Measurements from ENCODE around the gene PIGZ. TPM values are rescaled to one million over a fixed set of nuclear protein-coding genes. Genes with fewer than 3 reads are reported as not detected.

PIGZ gene
- total and polyA plus RNA-seq, 4 donors: 2.3 to 9.0 (median 3.9) TPM

- no peak overlapping the region for H3K27ac ChIP-seq (ENCODE audit: low read depth in 1 of 2, low read length in 2 of 2)
Measured at GRCh38 chr3:197003461-197004385, 35.1 kb upstream of the PIGZ start.

GRCh38 chr3:197002701-197003454, 34.2 kb upstream of the PIGZ start:
- 1% methylated on average over 31 to 113 of the region's 113 CpGs for WGBS, 2 donors

More at GRCh38 chr3:197003461-197004385, 35.1 kb upstream of the PIGZ start:
- Histone ChIP-seq H3K36me3 (ENCODE audit: control insufficient read depth in 1 of 2, insufficient read depth in 2 of 2, low read length in 1 of 2) (no peaks in the 10 kb centered on the region), H3K4me3 (ENCODE audit: low read length in 2 of 2) (peak overlapping the region; percentile 51 to 84), H3K9me3 (ENCODE audit: control insufficient read depth, low read length) (no peaks in the 10 kb centered on the region), H3K4me1 (ENCODE audit: control insufficient read depth in 1 of 2, insufficient read depth in 2 of 2, low read length in 2 of 2) (no peaks in the 10 kb centered on the region), H3K27me3 (ENCODE audit: control insufficient read depth in 1 of 2, insufficient read depth in 2 of 2, low read length in 1 of 2) (no peaks in the 10 kb centered on the region)
- DNase-seq: peak; percentile 59 to 76
- no peak for ATAC-seq (ENCODE audit: low FRiP score)
- intact Hi-C loops (cut with DNase I): loop anchor here (2.0 to 10.0 kb wide), 3 partner anchors 27 to 183 kb away; no protein-coding TSS in a partner anchor
- WGBS, 2 donors: 28 to 43% methylated on average over 43 to 61 of the region's 61 CpGs

GRCh38 chr3:197001972-197002700, 33.5 kb upstream of the PIGZ start:
- H3K9me3 ChIP-seq (ENCODE audit: control insufficient read depth, low read length): no peaks in the 10 kb centered on the region
- intact Hi-C loops (cut with DNase I): loop anchor here (2.0 to 10.0 kb wide), 3 partner anchors 29 to 185 kb away; no protein-coding TSS in a partner anchor
- H3K4me1 ChIP-seq (ENCODE audit: control insufficient read depth in 1 of 2, insufficient read depth in 2 of 2, low read length in 2 of 2): no peaks in the 10 kb centered on the region
- peak overlapping the region; percentile 51 to 84 for H3K4me3 ChIP-seq (ENCODE audit: low read length in 2 of 2)
- H3K27ac ChIP-seq (ENCODE audit: low read depth in 1 of 2, low read length in 2 of 2): peak overlapping the region; percentile 31 to 35
- DNase-seq (peak; percentile 56 to 82), ATAC-seq (ENCODE audit: low FRiP score) (peak; percentile 40)
- 18 to 19% methylated on average over 48 to 55 of the region's 55 CpGs for whole genome bisulfite sequencing, 2 donors
- H3K27me3 ChIP-seq (ENCODE audit: control insufficient read depth in 1 of 2, insufficient read depth in 2 of 2, low read length in 1 of 2): no peaks in the 10 kb centered on the region
- no peaks in the 10 kb centered on the region for H3K36me3 ChIP-seq (ENCODE audit: control insufficient read depth in 1 of 2, insufficient read depth in 2 of 2, low read length in 1 of 2)

More at GRCh38 chr3:197002701-197003454, 34.2 kb upstream of the PIGZ start:
- ATAC-seq (ENCODE audit: low FRiP score): peak; percentile 86
- Histone ChIP-seq H3K36me3 (ENCODE audit: control insufficient read depth in 1 of 2, insufficient read depth in 2 of 2, low read length in 1 of 2) (no peaks in the 10 kb centered on the region), H3K27ac (ENCODE audit: low read depth in 1 of 2, low read length in 2 of 2) (peak overlapping the region; percentile 31 to 35), H3K9me3 (ENCODE audit: control insufficient read depth, low read length) (no peaks in the 10 kb centered on the region), H3K27me3 (ENCODE audit: control insufficient read depth in 1 of 2, insufficient read depth in 2 of 2, low read length in 1 of 2) (no peaks in the 10 kb centered on the region), H3K4me3 (ENCODE audit: low read length in 2 of 2) (peak overlapping the region; percentile 51 to 84), H3K4me1 (ENCODE audit: control insufficient read depth in 1 of 2, insufficient read depth in 2 of 2, low read length in 2 of 2) (no peaks in the 10 kb centered on the region)
- peak; percentile 79 to 92 for DNase-seq
- intact Hi-C loops (cut with DNase I): loop anchor here (2.0 to 10.0 kb wide), 3 partner anchors 28 to 184 kb away; no protein-coding TSS in a partner anchor

GRCh38 chr3:197001106-197001971, 32.7 kb upstream of the PIGZ start:
- Histone ChIP-seq H3K4me1 (ENCODE audit: control insufficient read depth in 1 of 2, insufficient read depth in 2 of 2, low read length in 2 of 2) (no peaks in the 10 kb centered on the region), H3K9me3 (ENCODE audit: control insufficient read depth, low read length) (no peaks in the 10 kb centered on the region), H3K4me3 (ENCODE audit: low read length in 2 of 2) (no peak overlapping the region), H3K36me3 (ENCODE audit: control insufficient read depth in 1 of 2, insufficient read depth in 2 of 2, low read length in 1 of 2) (no peaks in the 10 kb centered on the region), H3K27ac (ENCODE audit: low read depth in 1 of 2, low read length in 2 of 2) (no peak overlapping the region), H3K27me3 (ENCODE audit: control insufficient read depth in 1 of 2, insufficient read depth in 2 of 2, low read length in 1 of 2) (no peaks in the 10 kb centered on the region)
- ATAC-seq (ENCODE audit: low FRiP score): no peak
- peak; percentile 26 to 68 for DNase-seq
- 96 to 97% methylated on average over 20 of the region's 20 CpGs for WGBS, 2 donors
- intact Hi-C loops (cut with DNase I): loop anchor here in 1 of 2 donors (10.0 kb wide), 1 partner anchor 183 kb away; no protein-coding TSS in a partner anchor

- no peak for ATAC-seq (ENCODE audit: low FRiP score)
- intact Hi-C loops (cut with DNase I): loop anchor here in 1 of 2 donors (10.0 kb wide), 1 partner anchor 185 kb away; no protein-coding TSS in a partner anchor
- DNase-seq: peak; percentile 36 to 37
Measured at GRCh38 chr3:197000211-197000610, 31.6 kb upstream of the PIGZ start.

GRCh38 chr3:196998966-196999760, 30.5 kb upstream of the PIGZ start:
- no peak for ATAC-seq (ENCODE audit: low FRiP score)

More at GRCh38 chr3:197000211-197000610, 31.6 kb upstream of the PIGZ start:
- WGBS, 2 donors: 89 to 90% methylated on average over 5 of the region's 5 CpGs
- Histone ChIP-seq H3K27ac (ENCODE audit: low read depth in 1 of 2, low read length in 2 of 2) (no peak overlapping the region), H3K4me1 (ENCODE audit: control insufficient read depth in 1 of 2, insufficient read depth in 2 of 2, low read length in 2 of 2) (no peaks in the 10 kb centered on the region), H3K27me3 (ENCODE audit: control insufficient read depth in 1 of 2, insufficient read depth in 2 of 2, low read length in 1 of 2) (no peaks in the 10 kb centered on the region), H3K4me3 (ENCODE audit: low read length in 2 of 2) (no peak overlapping the region), H3K36me3 (ENCODE audit: control insufficient read depth in 1 of 2, insufficient read depth in 2 of 2, low read length in 1 of 2) (no peaks in the 10 kb centered on the region), H3K9me3 (ENCODE audit: control insufficient read depth, low read length) (no peaks in the 10 kb centered on the region)

GRCh38 chr3:196997311-196997710, 28.7 kb upstream of the PIGZ start:
- Histone ChIP-seq H3K36me3 (ENCODE audit: control insufficient read depth in 1 of 2, insufficient read depth in 2 of 2, low read length in 1 of 2) (no peaks in the 10 kb centered on the region), H3K27ac (ENCODE audit: low read depth in 1 of 2, low read length in 2 of 2) (no peak overlapping the region), H3K4me3 (ENCODE audit: low read length in 2 of 2) (no peak overlapping the region), H3K9me3 (ENCODE audit: control insufficient read depth, low read length) (no peaks in the 10 kb centered on the region), H3K4me1 (ENCODE audit: control insufficient read depth in 1 of 2, insufficient read depth in 2 of 2, low read length in 2 of 2) (no peaks in the 10 kb centered on the region), H3K27me3 (ENCODE audit: control insufficient read depth in 1 of 2, insufficient read depth in 2 of 2, low read length in 1 of 2) (no peaks in the 10 kb centered on the region)
- no peak for ATAC-seq (ENCODE audit: low FRiP score)
- WGBS, 2 donors: 92 to 93% methylated on average over 15 of the region's 15 CpGs
- intact Hi-C loops (cut with DNase I): no loop called here
- DNase-seq: peak; percentile 25 to 70

More at GRCh38 chr3:196998966-196999760, 30.5 kb upstream of the PIGZ start:
- intact Hi-C loops (cut with DNase I): no loop called here
- Histone ChIP-seq H3K9me3 (ENCODE audit: control insufficient read depth, low read length) (no peaks in the 10 kb centered on the region), H3K27ac (ENCODE audit: low read depth in 1 of 2, low read length in 2 of 2) (no peak overlapping the region), H3K4me1 (ENCODE audit: control insufficient read depth in 1 of 2, insufficient read depth in 2 of 2, low read length in 2 of 2) (no peaks in the 10 kb centered on the region), H3K27me3 (ENCODE audit: control insufficient read depth in 1 of 2, insufficient read depth in 2 of 2, low read length in 1 of 2) (no peaks in the 10 kb centered on the region), H3K36me3 (ENCODE audit: control insufficient read depth in 1 of 2, insufficient read depth in 2 of 2, low read length in 1 of 2) (no peaks in the 10 kb centered on the region), H3K4me3 (ENCODE audit: low read length in 2 of 2) (no peak overlapping the region)
- 88 to 90% methylated on average over 21 of the region's 21 CpGs for WGBS, 2 donors
- peak; percentile 30 to 56 for DNase-seq

All from aorta (tissue), 5 donors.